Measurements from ENCODE around the gene MOGAT2.

MOGAT2 gene

DNA sequence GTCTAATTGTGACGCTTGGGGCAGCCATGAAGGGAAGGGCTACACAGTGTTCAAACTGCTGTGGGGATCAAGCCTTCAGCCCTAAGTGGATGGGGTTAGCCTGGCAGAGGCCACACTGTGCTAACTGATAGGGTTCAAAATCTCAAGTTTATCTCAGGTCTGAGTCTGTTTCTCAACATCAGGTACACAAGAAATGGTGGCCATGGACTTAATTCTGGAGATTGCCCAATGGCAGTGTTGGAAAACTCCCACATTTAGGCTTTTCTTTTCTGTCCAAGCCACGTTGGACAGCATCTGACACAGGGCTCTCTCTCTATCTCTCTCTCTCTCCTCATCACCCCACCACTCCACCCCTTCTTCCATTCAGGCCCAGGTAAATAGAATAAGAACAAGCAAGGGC, 40.0 kb downstream of the MOGAT2 start:
- in situ Hi-C loops (cut with HindIII; ENCODE audit: low sequenced_read_pairs): no loop called here
- no peak for DNase-seq (ENCODE audit: low read depth, low spot score)
- no peak overlapping the region for H3K4me3 ChIP-seq (ENCODE audit: low read depth, low read length)
- TF ChIP-seq, protein P1, sequence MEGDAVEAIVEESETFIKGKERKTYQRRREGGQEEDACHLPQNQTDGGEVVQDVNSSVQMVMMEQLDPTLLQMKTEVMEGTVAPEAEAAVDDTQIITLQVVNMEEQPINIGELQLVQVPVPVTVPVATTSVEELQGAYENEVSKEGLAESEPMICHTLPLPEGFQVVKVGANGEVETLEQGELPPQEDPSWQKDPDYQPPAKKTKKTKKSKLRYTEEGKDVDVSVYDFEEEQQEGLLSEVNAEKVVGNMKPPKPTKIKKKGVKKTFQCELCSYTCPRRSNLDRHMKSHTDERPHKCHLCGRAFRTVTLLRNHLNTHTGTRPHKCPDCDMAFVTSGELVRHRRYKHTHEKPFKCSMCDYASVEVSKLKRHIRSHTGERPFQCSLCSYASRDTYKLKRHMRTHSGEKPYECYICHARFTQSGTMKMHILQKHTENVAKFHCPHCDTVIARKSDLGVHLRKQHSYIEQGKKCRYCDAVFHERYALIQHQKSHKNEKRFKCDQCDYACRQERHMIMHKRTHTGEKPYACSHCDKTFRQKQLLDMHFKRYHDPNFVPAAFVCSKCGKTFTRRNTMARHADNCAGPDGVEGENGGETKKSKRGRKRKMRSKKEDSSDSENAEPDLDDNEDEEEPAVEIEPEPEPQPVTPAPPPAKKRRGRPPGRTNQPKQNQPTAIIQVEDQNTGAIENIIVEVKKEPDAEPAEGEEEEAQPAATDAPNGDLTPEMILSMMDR (IDR thresholded peaks at IDR 0.05; ENCODE audit: low read depth, low read length): no peak

DNA sequence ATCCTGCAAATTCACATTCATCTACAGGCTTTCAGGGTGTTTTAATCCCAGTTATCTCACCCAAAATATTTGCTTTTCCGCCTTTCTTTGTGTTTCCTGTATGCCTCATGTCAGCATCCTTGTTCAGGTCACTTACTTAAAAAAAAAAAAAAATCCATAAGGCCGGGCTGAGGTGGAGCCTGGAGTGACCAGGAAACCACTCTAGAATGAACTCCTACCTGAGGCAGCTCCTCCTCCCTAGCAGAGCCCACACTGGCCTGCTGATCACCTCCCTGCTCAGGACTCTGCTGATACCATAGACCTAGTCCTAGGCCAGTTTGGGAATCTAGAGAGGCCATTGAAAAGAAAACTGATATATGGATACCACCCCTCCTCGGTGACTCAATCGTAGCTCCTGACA, 42.2 kb downstream of the MOGAT2 start:
- DNase-seq (ENCODE audit: low read depth, low spot score): no peak
- no peak overlapping the region for H3K4me3 ChIP-seq (ENCODE audit: low read depth, low read length)
- TF ChIP-seq, protein P1 (IDR thresholded peaks at IDR 0.05; ENCODE audit: low read depth, low read length): no peak
- in situ Hi-C loops (cut with HindIII; ENCODE audit: low sequenced_read_pairs): no loop called here

DNA sequence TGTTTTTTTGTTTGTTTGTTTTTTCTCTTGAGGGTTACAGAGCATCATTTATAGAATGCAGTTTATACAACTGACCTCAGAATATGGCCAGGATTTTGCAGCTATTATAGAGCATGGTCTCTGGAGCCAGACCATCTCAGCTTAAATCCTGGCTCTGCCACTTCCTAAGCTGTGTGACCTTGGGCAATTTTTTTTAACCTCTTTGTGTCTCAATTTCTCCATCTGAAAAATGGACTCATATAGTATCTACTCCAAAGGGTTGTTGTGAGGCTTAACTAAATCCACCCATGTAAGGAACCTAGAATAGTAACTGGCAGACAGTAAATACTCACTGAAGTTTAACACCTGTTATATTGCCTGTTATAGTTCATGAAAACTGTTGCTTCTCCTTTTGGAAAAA, 42.6 kb downstream of the MOGAT2 start:
- H3K4me3 ChIP-seq (ENCODE audit: low read depth, low read length): no peak overlapping the region
- no peak for DNase-seq (ENCODE audit: low read depth, low spot score)
- in situ Hi-C loops (cut with HindIII; ENCODE audit: low sequenced_read_pairs): no loop called here
- TF ChIP-seq, protein P1 (IDR thresholded peaks at IDR 0.05; ENCODE audit: low read depth, low read length): no peak

DNA sequence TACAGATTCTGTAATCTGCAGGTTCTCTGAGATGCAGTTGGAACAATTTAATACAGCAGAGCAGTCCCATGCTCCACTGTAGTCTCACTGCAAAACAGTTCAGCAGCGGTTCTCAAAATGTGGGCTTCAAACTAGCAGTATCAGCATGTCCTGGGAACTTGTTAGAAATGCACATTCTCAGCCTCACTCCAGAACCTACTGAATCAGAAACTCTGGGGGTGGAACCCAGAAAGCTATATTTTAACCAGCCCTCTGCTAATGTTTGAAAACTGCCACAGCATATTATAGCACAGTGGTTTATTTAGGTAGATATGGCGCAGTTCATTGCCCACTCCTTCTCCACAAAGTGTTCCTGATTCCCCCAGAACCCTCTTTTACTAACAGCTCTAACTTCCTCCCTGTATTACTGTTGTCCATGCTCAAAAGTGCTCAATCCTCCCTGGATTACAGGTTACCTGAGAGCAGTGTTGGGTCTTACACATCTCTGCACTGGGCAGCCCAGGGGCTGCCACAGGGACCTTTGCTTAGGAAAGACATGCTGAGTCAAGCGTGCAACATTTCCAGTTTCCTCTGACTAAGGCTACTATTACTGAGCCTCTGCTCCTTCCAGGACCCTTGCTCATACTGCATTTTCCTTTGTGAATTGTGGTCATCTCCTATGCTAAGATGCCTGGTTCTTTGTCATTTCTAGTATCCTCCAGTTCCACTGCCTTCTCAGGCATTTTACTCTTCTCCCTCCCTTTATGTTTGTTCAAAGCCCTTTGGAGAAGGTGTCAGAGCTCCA, 43.3 kb downstream of the MOGAT2 start:
- in situ Hi-C loops (cut with HindIII; ENCODE audit: low sequenced_read_pairs): no loop called here
- TF ChIP-seq, protein P1 (IDR thresholded peaks at IDR 0.05; ENCODE audit: low read depth, low read length): no peak
- H3K4me3 ChIP-seq (ENCODE audit: low read depth, low read length): no peak overlapping the region
- DNase-seq (ENCODE audit: low read depth, low spot score): peak; percentile 36

DNA sequence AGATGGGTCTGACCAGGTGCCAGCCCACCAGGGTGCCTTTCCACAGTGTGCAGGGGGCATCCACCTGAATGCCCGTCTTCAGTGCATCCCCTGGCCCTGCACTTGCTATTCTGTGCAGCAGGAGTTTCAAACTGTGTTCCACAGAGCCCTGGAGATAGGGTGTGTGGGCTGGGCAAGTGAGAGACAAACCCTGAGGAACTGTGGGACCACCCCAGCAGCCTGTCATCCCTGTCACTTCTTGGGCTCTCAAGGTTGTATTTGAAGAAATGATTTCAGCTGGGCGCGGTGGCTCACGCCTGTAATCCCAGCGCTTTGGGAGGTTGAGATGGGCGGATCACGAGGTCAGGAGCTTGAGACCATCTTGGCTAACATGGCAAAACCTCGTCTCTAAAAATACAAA, 44.5 kb downstream of the MOGAT2 start:
- H3K4me3 ChIP-seq (ENCODE audit: low read depth, low read length): no peak overlapping the region
- no peak for DNase-seq (ENCODE audit: low read depth, low spot score)
- in situ Hi-C loops (cut with HindIII; ENCODE audit: low sequenced_read_pairs): no loop called here
- TF ChIP-seq, protein P1 (IDR thresholded peaks at IDR 0.05; ENCODE audit: low read depth, low read length): no peak

DNA sequence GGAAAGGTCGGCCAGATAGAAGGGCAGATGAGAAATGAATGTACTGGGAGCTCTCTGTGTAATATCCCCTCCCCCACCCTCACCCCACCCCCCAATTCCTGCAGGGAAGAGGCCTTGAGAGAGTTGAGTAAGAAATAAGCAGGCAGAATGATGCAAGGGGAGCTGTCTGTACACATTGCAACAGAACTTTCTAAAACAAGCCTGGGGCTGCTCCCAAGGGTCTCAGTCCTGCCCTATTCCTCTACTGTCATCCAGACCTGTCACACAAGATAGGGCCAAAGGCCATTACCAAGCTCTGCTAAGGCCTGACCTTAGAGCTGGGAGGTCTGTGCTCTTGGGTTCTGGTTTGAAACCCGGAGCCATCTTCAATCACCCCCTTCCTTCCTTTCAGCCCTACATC, 45.2 kb downstream of the MOGAT2 start:
- H3K4me3 ChIP-seq (ENCODE audit: low read depth, low read length): no peak overlapping the region
- TF ChIP-seq, protein P1 (IDR thresholded peaks at IDR 0.05; ENCODE audit: low read depth, low read length): no peak
- DNase-seq (ENCODE audit: low read depth, low spot score): no peak
- in situ Hi-C loops (cut with HindIII; ENCODE audit: low sequenced_read_pairs): no loop called here

Measured in astrocyte of the spinal cord (primary cell).